ENCODE data around the gene PYGO2. TPM values are rescaled to one million over a fixed set of nuclear protein-coding genes. Genes with fewer than 3 reads are reported as not detected.

Gene PYGO2
- total RNA-seq, 3 donors from 2014 or later (not counting 1 experiment from before 2014, with no cell fraction given) = 21.6 to 32.1 (median 27.5) TPM

GRCh38 chr1:155002464-155003226 lies 41.1 kb upstream of the PYGO2 start, which contains the start of gene ZBTB7B:
ZBTB7B (plus strand) TSS chr1:155002802; CDS start chr1:155014661, 11,859 bp downstream.
- ATAC-seq = peak; percentile 19 to 40 (median 28)
- H3K27me3 ChIP-seq (ENCODE audit: control insufficient read depth, insufficient read depth, low read length) = no peaks in the 10 kb centered on the region
- H3K4me1 ChIP-seq (ENCODE audit: control insufficient read depth, insufficient read depth, low read length) = peaks cover 86% of the 10 kb centered on the region
- Mint-ChIP-seq H3K36me3 (no peaks in the 10 kb centered on the region), H3K27ac (peak within 1 kb of the TSS; percentile 89 to 92), H3K4me3 (peak within 1 kb of the TSS; percentile 95), H3K9me3 (no peaks in the 10 kb centered on the region), H3K27me3 (ENCODE audit: low read depth in 2 of 2) (no peaks in the 10 kb centered on the region), H3K4me1 (peaks cover 31 to 69% of the 10 kb centered on the region in 2 donors)
- intact Hi-C loops (cut with micrococcal nuclease) = loop anchor here (1.0 to 5.0 kb wide), 4 partner anchors 28 to 445 kb away; partner anchors contain the start of genes CKS1B, EFNA4 and UBE2Q1
- TF ChIP-seq, protein P1, sequence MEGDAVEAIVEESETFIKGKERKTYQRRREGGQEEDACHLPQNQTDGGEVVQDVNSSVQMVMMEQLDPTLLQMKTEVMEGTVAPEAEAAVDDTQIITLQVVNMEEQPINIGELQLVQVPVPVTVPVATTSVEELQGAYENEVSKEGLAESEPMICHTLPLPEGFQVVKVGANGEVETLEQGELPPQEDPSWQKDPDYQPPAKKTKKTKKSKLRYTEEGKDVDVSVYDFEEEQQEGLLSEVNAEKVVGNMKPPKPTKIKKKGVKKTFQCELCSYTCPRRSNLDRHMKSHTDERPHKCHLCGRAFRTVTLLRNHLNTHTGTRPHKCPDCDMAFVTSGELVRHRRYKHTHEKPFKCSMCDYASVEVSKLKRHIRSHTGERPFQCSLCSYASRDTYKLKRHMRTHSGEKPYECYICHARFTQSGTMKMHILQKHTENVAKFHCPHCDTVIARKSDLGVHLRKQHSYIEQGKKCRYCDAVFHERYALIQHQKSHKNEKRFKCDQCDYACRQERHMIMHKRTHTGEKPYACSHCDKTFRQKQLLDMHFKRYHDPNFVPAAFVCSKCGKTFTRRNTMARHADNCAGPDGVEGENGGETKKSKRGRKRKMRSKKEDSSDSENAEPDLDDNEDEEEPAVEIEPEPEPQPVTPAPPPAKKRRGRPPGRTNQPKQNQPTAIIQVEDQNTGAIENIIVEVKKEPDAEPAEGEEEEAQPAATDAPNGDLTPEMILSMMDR (IDR thresholded peaks at IDR 0.05) = no peak
- peak within 1 kb of the TSS; percentile 94 for H3K27ac ChIP-seq (ENCODE audit: low read length)
- peak in 1 of 2 donors; percentile 43 for DNase-seq
- under 1% methylated on average over 28 of the region's 35 CpGs for WGBS (ENCODE audit: insufficient coverage)
- H3K4me3 ChIP-seq (ENCODE audit: low read length) = peak within 1 kb of the TSS; percentile 95
- no peaks in the 10 kb centered on the region for H3K36me3 ChIP-seq (ENCODE audit: control insufficient read depth, insufficient read depth, low read length)
- H3K9me3 ChIP-seq (ENCODE audit: control insufficient read depth, insufficient read depth, low read length) = no peaks in the 10 kb centered on the region

DNA sequence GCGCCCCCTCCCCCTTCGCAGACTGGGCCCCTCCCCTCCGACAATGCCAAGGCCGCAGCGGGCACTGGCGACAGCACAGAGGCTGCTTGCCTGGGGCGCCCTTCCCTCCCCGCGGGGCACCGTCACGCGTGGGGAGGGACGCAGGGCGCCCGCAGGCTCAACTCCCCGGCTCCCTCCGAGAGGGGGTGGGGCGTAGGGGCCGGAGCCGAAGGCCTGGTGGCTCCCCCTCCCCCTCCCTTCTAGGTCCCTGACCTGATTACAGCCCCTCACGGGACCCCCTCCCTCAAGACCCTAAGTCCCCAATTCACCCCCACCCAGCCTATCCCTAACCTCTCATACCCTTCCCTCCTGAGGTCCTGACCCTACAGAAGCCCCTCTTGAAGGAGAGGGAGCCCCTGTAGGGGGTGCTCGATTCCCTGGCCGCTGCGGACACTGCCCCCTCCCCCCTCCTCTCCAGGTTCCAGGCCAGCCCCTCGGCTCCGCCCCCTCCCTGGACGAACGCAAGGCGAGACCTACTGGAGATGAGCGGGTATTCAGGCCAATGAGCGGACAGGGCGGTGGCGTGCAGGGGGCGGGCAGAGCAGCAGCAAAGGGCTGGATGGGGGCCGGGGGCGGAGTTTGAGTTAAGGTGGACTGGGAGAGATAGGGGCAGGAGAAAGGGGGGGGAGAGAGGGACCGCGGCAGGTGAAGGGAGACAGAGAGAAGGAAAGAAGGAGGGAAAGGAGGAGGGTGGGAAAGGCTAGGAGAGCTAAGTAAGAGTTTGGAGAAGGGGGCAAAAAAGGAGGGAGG lies 40.3 kb upstream of the PYGO2 start:
- no peaks in the 10 kb centered on the region for H3K27me3 Mint-ChIP-seq (ENCODE audit: low read depth in 2 of 2)
- 0% methylated on average over 38 of the region's 38 CpGs for WGBS (ENCODE audit: insufficient coverage)

DNA sequence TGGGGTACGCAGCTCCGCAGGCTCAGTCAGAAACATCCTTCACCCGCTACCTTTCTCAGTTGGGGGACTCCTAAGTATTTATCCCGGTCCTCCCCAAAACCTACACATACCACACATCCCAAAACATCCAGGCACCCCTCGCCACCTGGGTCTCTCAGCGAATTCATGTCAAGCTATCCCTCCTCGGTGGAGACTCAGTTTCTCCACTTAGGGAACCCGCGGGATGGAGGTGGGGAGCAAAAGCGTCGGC lies 39.8 kb upstream of the PYGO2 start:
- DNase-seq = no peak
- H3K4me3 Mint-ChIP-seq = peak overlapping the region; percentile 95
- no peaks in the 10 kb centered on the region for H3K9me3 Mint-ChIP-seq
- Histone ChIP-seq H3K4me3 (ENCODE audit: low read length) (peak overlapping the region; percentile 75), H3K36me3 (ENCODE audit: control insufficient read depth, insufficient read depth, low read length) (no peaks in the 10 kb centered on the region), H3K9me3 (ENCODE audit: control insufficient read depth, insufficient read depth, low read length) (no peaks in the 10 kb centered on the region), H3K27ac (ENCODE audit: low read length) (peak overlapping the region; percentile 94), H3K27me3 (ENCODE audit: control insufficient read depth, insufficient read depth, low read length) (no peaks in the 10 kb centered on the region), H3K4me1 (ENCODE audit: control insufficient read depth, insufficient read depth, low read length) (peaks cover 73% of the 10 kb centered on the region)
- 0% methylated on average over 11 of the region's 11 CpGs for WGBS (ENCODE audit: insufficient coverage)
- no peaks in the 10 kb centered on the region for H3K36me3 Mint-ChIP-seq
- peak overlapping the region; percentile 82 to 92 for H3K27ac Mint-ChIP-seq
- ATAC-seq = no peak
- H3K4me1 Mint-ChIP-seq = peaks cover 25 to 61% of the 10 kb centered on the region in 2 donors
- intact Hi-C loops (cut with micrococcal nuclease) = loop anchor here (1.0 to 5.0 kb wide), 3 partner anchors 18 to 444 kb away; partner anchors contain the start of genes EFNA4, FLAD1 and UBE2Q1
- no peaks in the 10 kb centered on the region for H3K27me3 Mint-ChIP-seq (ENCODE audit: low read depth in 2 of 2)
- TF ChIP-seq, protein P1 (IDR thresholded peaks at IDR 0.05) = no peak

More for the DNA sequence above, 40.3 kb upstream of the PYGO2 start:
- H3K36me3 ChIP-seq (ENCODE audit: control insufficient read depth, insufficient read depth, low read length) = no peaks in the 10 kb centered on the region
- intact Hi-C loops (cut with micrococcal nuclease) = loop anchor here (1.0 to 5.0 kb wide), 5 partner anchors 19 to 445 kb away; partner anchors contain the start of genes CKS1B, EFNA4, FLAD1 and UBE2Q1
- H3K9me3 ChIP-seq (ENCODE audit: control insufficient read depth, insufficient read depth, low read length) = no peaks in the 10 kb centered on the region
- peak overlapping the region; percentile 82 to 92 for H3K27ac Mint-ChIP-seq
- peak; percentile 97 to 98 for DNase-seq
- no peaks in the 10 kb centered on the region for H3K27me3 ChIP-seq (ENCODE audit: control insufficient read depth, insufficient read depth, low read length)
- H3K4me3 ChIP-seq (ENCODE audit: low read length) = peak overlapping the region; percentile 75
- peak; percentile 80 to 93 (median 89) for ATAC-seq
- H3K4me3 Mint-ChIP-seq = peak overlapping the region; percentile 95
- TF ChIP-seq, protein P1 (IDR thresholded peaks at IDR 0.05) = no peak
- peak overlapping the region; percentile 94 for H3K27ac ChIP-seq (ENCODE audit: low read length)
- no peaks in the 10 kb centered on the region for H3K9me3 Mint-ChIP-seq
- H3K4me1 ChIP-seq (ENCODE audit: control insufficient read depth, insufficient read depth, low read length) = peaks cover 78% of the 10 kb centered on the region
- H3K36me3 Mint-ChIP-seq = no peaks in the 10 kb centered on the region
- H3K4me1 Mint-ChIP-seq = peaks cover 30 to 66% of the 10 kb centered on the region in 2 donors

Measured in natural killer cell (primary cell).